Kidney (tissue), 14 donors: ENCODE measurements around the gene FCHO1. TPM values are rescaled to one million over a fixed set of nuclear protein-coding genes. Genes with fewer than 3 reads are reported as not detected.

Experiments
- DNase-seq, 5 donors: peaks; one replicate each; pipeline ENCODE4 v3.0.0-alpha.2; 2013 to 2020
- FAIRE-seq: peaks from 2 replicates; lab custom pipeline; 2012; peaks lifted over from hg19 to GRCh38; lab: Jason Lieb, UNC
- H3K27ac ChIP-seq, 2 donors: one replicate each; pipeline ENCODE4 v1.7.0; 2013; ENCODE audit warnings: low read depth in 2 of 2, low read length in 2 of 2, inconsistent platforms in 1 of 2
- H3K27me3 ChIP-seq: one replicate; pipeline ENCODE4 v1.7.1; 2013; ENCODE audit warnings: low read length, inconsistent platforms; ENCODE audit not compliant: control insufficient read depth, insufficient read depth
- H3K36me3 ChIP-seq, 3 donors: one replicate each; pipeline versions ENCODE4 v1.7.0 to v1.7.1; 2013; ENCODE audit warnings: low read length in 3 of 3, control low read depth in 1 of 3, inconsistent platforms in 1 of 3; ENCODE audit not compliant: insufficient read depth in 3 of 3, control insufficient read depth in 2 of 3
- H3K4me1 ChIP-seq, 3 donors: one replicate each; pipeline versions ENCODE4 v1.7.0 to v1.7.1; 2013; ENCODE audit warnings: low read length in 3 of 3, inconsistent platforms in 1 of 3, low read depth in 1 of 3; ENCODE audit not compliant: control insufficient read depth in 2 of 3, insufficient read depth in 2 of 3
- H3K4me3 ChIP-seq, 3 donors: one replicate each; pipeline versions ENCODE4 v1.7.0 to v1.8.1; 2013; ENCODE audit warnings: low read length in 3 of 3, control low read depth in 1 of 3, inconsistent platforms in 1 of 3
- H3K9ac ChIP-seq, 3 donors: one replicate each; pipeline versions ENCODE4 v1.7.0 to v1.7.1; 2013; ENCODE audit warnings: low read length in 3 of 3, control low read depth in 1 of 3, inconsistent platforms in 1 of 3
- H3K9me3 ChIP-seq, 3 donors: one replicate each; pipeline versions ENCODE4 v1.7.0 to v1.7.1; 2013; ENCODE audit warnings: low read length in 3 of 3, control low read depth in 1 of 3, inconsistent platforms in 1 of 3; ENCODE audit not compliant: control insufficient read depth in 2 of 3, insufficient read depth in 1 of 3
- intact Hi-C: fragments of 100-400 bp; cut with DNase I; formaldehyde crosslinking; loops from one replicate; pipeline ENCODE4 v1.11.1; 2022
- polyA plus RNA-seq: library from polyadenylated mRNA; stranded (reverse); fragments of 350-450 nt; fragmentation: Illumina TruSeq; extraction: RNeasy Lipid Tissue Mini Kit (QIAGEN cat#74804); gene quantifications from one replicate; pipeline ENCODE4 v1.2.3, GENCODE V29; 2014; ENCODE audit warnings: low read depth, low replicate concordance; ENCODE audit not compliant: insufficient read depth
- total RNA-seq: library from RNA; stranded (reverse); fragmentation: NEBNext Ultra II Directional; extraction: Animal tissue kit (Norgen Biotek cat#: 25700); gene quantifications from one replicate; pipeline ENCODE4 v1.2.1, GENCODE V29; 2021
- TF ChIP-seq, protein P1 (sequence below): IDR thresholded peaks from 3 replicates; pipeline ENCODE4 v1.5.1; 2012; ENCODE audit warnings: mild to moderate bottlenecking, moderate library complexity, borderline replicate concordance; ENCODE audit not compliant: insufficient read depth; ENCODE audit errors: extremely low read depth
- donor health status: control.
- donor health status: control.
- donor health status: control.
- donor health status: control.
- donor health status: control.
- donor health status: DM: yes; HTN: yes; CAD: no.
- donor health status: Normal renal cell carcinoma (clear cell type).

The FCHO1 gene
- total and polyA plus RNA-seq, 2 donors from 2014 or later: 0.52 to 5.9 TPM

DNA sequence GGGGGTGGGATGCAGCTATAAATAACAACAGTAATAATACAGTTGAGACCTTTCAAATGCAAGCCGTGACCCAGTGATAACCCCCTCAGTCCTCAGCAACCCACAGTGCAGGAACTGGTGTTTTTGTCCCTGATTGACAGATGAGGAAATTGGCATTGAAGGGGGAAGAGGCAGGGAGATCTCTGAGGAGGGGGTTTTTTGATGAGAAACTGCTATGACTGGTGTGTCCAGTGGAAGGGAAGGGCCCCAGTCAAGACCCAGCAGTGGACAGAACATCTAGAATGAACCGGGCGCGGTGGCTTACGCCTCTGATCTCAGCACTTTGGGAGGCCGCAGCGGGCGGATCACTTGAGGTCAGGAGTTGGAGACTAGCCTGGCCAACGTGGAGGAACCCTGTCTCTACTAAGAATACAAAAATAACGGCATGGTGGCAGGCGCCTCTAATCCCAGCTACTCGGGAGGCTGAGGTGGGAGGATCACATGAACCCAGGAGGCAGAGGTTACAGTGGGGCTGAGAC lies 30.1 kb upstream of the FCHO1 start:
- Histone ChIP-seq H3K4me1 (peaks cover 0 to 26% (median 7%) of the 10 kb centered on the region in 3 donors), H3K9ac (peak overlapping the region in 1 of 3 donors; percentile 64), H3K27ac (peak overlapping the region; percentile 1 to 28), H3K27me3 (no peaks in the 10 kb centered on the region), H3K4me3 (peak overlapping the region in 1 of 3 donors; percentile 79), H3K9me3 (no peaks in the 10 kb centered on the region), H3K36me3 (peaks cover 0 to 10% (median 5%) of the 10 kb centered on the region in 3 donors)
- intact Hi-C loops: no loop called here
- DNase-seq: no peak
- FAIRE-seq: no peak
- TF ChIP-seq, protein P1, sequence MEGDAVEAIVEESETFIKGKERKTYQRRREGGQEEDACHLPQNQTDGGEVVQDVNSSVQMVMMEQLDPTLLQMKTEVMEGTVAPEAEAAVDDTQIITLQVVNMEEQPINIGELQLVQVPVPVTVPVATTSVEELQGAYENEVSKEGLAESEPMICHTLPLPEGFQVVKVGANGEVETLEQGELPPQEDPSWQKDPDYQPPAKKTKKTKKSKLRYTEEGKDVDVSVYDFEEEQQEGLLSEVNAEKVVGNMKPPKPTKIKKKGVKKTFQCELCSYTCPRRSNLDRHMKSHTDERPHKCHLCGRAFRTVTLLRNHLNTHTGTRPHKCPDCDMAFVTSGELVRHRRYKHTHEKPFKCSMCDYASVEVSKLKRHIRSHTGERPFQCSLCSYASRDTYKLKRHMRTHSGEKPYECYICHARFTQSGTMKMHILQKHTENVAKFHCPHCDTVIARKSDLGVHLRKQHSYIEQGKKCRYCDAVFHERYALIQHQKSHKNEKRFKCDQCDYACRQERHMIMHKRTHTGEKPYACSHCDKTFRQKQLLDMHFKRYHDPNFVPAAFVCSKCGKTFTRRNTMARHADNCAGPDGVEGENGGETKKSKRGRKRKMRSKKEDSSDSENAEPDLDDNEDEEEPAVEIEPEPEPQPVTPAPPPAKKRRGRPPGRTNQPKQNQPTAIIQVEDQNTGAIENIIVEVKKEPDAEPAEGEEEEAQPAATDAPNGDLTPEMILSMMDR: no peak

DNA sequence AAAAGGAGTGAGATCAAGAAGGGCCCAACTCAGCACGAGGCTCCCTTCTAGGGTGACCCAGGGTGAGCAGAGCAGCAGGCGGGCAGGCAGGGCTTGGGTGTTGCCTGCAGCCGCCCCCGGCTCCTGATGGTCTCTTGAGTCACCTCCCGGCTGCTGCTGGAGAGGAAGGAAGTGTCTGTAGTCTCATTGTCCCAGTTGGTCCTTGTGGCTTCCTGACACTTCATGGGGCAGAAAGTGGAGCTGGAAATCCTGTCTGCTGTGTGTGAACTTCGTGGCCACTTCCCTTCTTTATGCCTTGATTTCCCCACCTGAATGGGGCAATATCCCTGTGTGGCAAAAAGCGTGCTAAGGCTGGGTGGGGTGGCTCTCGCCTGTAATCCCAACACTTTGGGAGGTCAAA lies 29.5 kb upstream of the FCHO1 start:
- Histone ChIP-seq H3K4me3 (no peak overlapping the region), H3K9me3 (no peaks in the 10 kb centered on the region), H3K9ac (no peak overlapping the region), H3K4me1 (peaks cover 0 to 26% (median 7%) of the 10 kb centered on the region in 3 donors), H3K27ac (peak overlapping the region; percentile 1 to 14), H3K27me3 (no peaks in the 10 kb centered on the region), H3K36me3 (peaks cover 0 to 10% (median 5%) of the 10 kb centered on the region in 3 donors)
- no peak for FAIRE-seq
- TF ChIP-seq, protein P1: no peak
- intact Hi-C loops: no loop called here
- DNase-seq: peak in 1 of 5 donors; percentile 31

DNA sequence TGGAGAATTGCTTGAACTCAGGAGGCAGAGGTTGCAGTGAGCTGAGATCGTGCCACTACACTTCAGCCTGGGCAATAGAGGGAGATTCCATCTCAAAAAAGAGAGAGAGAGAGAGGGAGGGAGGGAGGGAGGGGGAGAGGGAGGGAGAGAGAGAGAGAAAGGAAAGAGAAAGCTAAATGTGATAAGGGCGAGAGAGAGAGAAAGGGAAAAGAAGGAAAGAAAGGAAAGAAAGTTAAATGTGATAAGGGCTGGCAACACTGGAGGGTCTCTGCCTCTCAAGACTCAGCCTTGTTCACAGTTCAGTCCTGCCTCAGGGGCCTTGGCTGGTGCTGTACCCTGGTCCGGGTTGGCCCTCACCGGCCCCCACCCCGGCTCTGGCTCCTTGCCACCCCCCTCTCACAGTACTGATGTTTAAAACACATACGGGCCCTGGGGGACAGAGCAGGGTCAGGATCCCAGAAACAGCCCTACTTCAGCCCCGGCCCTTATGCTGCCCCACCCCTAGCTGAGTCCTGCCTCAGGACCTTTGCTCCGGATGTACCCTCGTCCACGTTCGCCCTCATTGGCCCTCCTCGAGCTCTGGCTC lies 28.5 kb upstream of the FCHO1 start:
- Histone ChIP-seq H3K36me3 (peaks cover 0 to 10% (median 5%) of the 10 kb centered on the region in 3 donors), H3K27ac (no peak overlapping the region), H3K27me3 (no peaks in the 10 kb centered on the region), H3K4me3 (no peak overlapping the region), H3K9ac (no peak overlapping the region), H3K9me3 (no peaks in the 10 kb centered on the region), H3K4me1 (peaks cover 0 to 23% (median 7%) of the 10 kb centered on the region in 3 donors)
- FAIRE-seq: no peak
- TF ChIP-seq, protein P1: no peak
- intact Hi-C loops: no loop called here
- DNase-seq: no peak
